Measurements from ENCODE around the gene MED9.

MED9 gene

GRCh38 chr17:17540278-17540906 lies 63.6 kb downstream of the MED9 start:
- no peak for FAIRE-seq

- FAIRE-seq, result no peak
Measured at GRCh38 chr17:17540935-17541639, 64.3 kb downstream of the MED9 start.

GRCh38 chr17:17541640-17542001 lies 64.8 kb downstream of the MED9 start:
- FAIRE-seq, result no peak

Data from islet of Langerhans (tissue), 1 donor.